GM12878 (cell line): Measurements from ENCODE around the gene RND2.

ENCODE experiments used
- CTCF ChIP-seq, 3 experiments: IDR thresholded peaks in 2 of 3; conservative IDR thresholded peaks in 1 of 3; 2 replicates each; pipeline ENCODE4 v1.5.1; 2011; ENCODE audit warnings: low read depth in 3 of 3, low read length in 3 of 3, mild to moderate bottlenecking in 3 of 3, control low read depth in 2 of 3, moderate library complexity in 2 of 3, inconsistent platforms in 1 of 3, mixed read lengths in 1 of 3; ENCODE audit not compliant: control insufficient read depth in 2 of 3, insufficient read depth in 1 of 3; ENCODE audit errors: extremely low read depth in 1 of 3
- MXI1 ChIP-seq: fragments of 150-350 bp; IDR thresholded peaks from 2 replicates; pipeline ENCODE4 v1.6.1; 2011; ENCODE audit warnings: low read depth, mild to moderate bottlenecking, inconsistent platforms, low read length, improper control_type of control experiment
- POLR2A ChIP-seq: IDR thresholded peaks from 2 replicates; pipeline ENCODE4 v1.6.1; 2011; ENCODE audit warnings: low read depth, mild to moderate bottlenecking, low read length
- POLR2AphosphoS5 ChIP-seq: IDR thresholded peaks from 2 replicates; pipeline ENCODE4 v1.6.1; 2011; ENCODE audit warnings: mild to moderate bottlenecking, low read length, inconsistent platforms
- RB1 ChIP-seq: fragments of 450-650 bp; formaldehyde crosslinking; IDR thresholded peaks from 2 replicates; pipeline ENCODE4 v1.6.1; 2017; ENCODE audit warnings: mild to moderate bottlenecking, borderline replicate concordance
- RELA ChIP-seq: fragments of 450-650 bp; IDR thresholded peaks from 2 replicates; pipeline ENCODE4 v1.8.0; 2014; ENCODE audit warnings: borderline replicate concordance; ENCODE audit not compliant: partially characterized antibody

- TF ChIP-seq POLR2A, result no peak
- no peak for TF ChIP-seq RELA
- TF ChIP-seq RB1, result no peak
- TF ChIP-seq MXI1, result no peak
- no peak for TF ChIP-seq POLR2AphosphoS5
- TF ChIP-seq CTCF (IDR thresholded peaks at IDR 0.05 in 2 of 3, conservative IDR thresholded peaks at IDR 0.05 in 1 of 3; ENCODE audit: control insufficient read depth in 2 of 3, extremely low read depth in 1 of 3, insufficient read depth in 1 of 3, low read depth in 3 of 3, low read length in 3 of 3), result no peak
Measured at GRCh38 chr17:42982266-42982665, 42.8 kb upstream of the RND2 start.
